T-helper 22 cell (primary cell): ENCODE results near the gene DYSF.
"Not testable (repeated sequence)": the region's sequence is repeated elsewhere in the genome, so short reads cannot be mapped to it uniquely, and the experiment has no call there.

Experiments used
- DNase-seq: peaks from one replicate; pipeline ENCODE4 v3.0.0-alpha.2; 2020; ENCODE audit warnings: low read depth

Gene DYSF

GRCh38 chr2:71472019-71472418, 18.7 kb downstream of the DYSF start:
- no peak for DNase-seq

GRCh38 chr2:71473346-71474031, 20.1 kb downstream of the DYSF start:
- DNase-seq, result no peak

- no peak for DNase-seq
Measured at GRCh38 chr2:71474116-71474743, 20.9 kb downstream of the DYSF start.

- no peak for DNase-seq
Measured at GRCh38 chr2:71474744-71475397, 21.5 kb downstream of the DYSF start.

- DNase-seq, result no peak
Measured at GRCh38 chr2:71476495-71476894, 23.1 kb downstream of the DYSF start.

GRCh38 chr2:71477231-71477691, 23.9 kb downstream of the DYSF start:
- DNase-seq, result no peak

GRCh38 chr2:71478806-71479205, 25.4 kb downstream of the DYSF start:
- DNase-seq, result no peak

GRCh38 chr2:71479261-71479660, 25.9 kb downstream of the DYSF start:
- no peak for DNase-seq

- no peak for DNase-seq
Measured at GRCh38 chr2:71481111-71481510, 27.8 kb downstream of the DYSF start.

- DNase-seq, result no peak
Measured at GRCh38 chr2:71482055-71482454, 28.7 kb downstream of the DYSF start.

- DNase-seq, result no peak
Measured at GRCh38 chr2:71483246-71483645, 29.9 kb downstream of the DYSF start.

GRCh38 chr2:71484354-71484753, 31.0 kb downstream of the DYSF start:
- DNase-seq, result no peak

- no peak for DNase-seq
Measured at GRCh38 chr2:71486881-71487640, 33.7 kb downstream of the DYSF start.

GRCh38 chr2:71491551-71491950, 38.2 kb downstream of the DYSF start:
- DNase-seq, result not testable (repeated sequence)

- no peak for DNase-seq
Measured at GRCh38 chr2:71492112-71492511, 38.8 kb downstream of the DYSF start.

GRCh38 chr2:71494091-71494490, 40.7 kb downstream of the DYSF start:
- no peak for DNase-seq

- DNase-seq, result no peak
Measured at GRCh38 chr2:71494523-71495155, 41.3 kb downstream of the DYSF start.

GRCh38 chr2:71496156-71496770, 42.9 kb downstream of the DYSF start:
- no peak for DNase-seq

GRCh38 chr2:71498261-71498701, 44.9 kb downstream of the DYSF start:
- DNase-seq, result no peak

- no peak for DNase-seq
Measured at GRCh38 chr2:71499691-71500090, 46.3 kb downstream of the DYSF start.

GRCh38 chr2:71500426-71501079, 47.2 kb downstream of the DYSF start:
- no peak for DNase-seq
